ENCODE data around the gene PCDH17. TPM values are rescaled to one million over a fixed set of nuclear protein-coding genes. Genes with fewer than 3 reads are reported as not detected.

PCDH17 gene
- total RNA-seq, 4 donors from 2014 or later, result 2.1 to 10.1 (median 5.2) TPM

DNA sequence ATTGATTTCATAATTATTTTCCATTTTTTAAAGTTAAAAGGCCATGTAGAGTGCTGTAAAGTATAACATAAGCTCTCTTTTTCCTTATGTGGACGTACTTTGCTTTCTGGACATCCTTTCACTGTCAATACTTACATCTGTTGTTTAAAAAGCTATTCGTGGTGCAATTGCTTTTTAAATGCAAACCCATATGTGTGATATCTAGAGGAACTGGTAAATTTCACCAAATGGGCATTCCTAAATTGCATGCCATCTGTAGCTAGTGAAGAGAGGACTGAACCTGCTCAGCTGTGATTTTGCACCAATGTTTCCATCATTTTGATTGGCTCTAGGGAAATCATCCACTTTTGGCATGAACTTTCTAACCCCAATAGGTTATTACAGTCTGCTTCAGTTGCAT is 129.4 kb downstream of the PCDH17 start:
- no peak for DNase-seq (ENCODE audit: low spot score)
- TF ChIP-seq, protein P1, sequence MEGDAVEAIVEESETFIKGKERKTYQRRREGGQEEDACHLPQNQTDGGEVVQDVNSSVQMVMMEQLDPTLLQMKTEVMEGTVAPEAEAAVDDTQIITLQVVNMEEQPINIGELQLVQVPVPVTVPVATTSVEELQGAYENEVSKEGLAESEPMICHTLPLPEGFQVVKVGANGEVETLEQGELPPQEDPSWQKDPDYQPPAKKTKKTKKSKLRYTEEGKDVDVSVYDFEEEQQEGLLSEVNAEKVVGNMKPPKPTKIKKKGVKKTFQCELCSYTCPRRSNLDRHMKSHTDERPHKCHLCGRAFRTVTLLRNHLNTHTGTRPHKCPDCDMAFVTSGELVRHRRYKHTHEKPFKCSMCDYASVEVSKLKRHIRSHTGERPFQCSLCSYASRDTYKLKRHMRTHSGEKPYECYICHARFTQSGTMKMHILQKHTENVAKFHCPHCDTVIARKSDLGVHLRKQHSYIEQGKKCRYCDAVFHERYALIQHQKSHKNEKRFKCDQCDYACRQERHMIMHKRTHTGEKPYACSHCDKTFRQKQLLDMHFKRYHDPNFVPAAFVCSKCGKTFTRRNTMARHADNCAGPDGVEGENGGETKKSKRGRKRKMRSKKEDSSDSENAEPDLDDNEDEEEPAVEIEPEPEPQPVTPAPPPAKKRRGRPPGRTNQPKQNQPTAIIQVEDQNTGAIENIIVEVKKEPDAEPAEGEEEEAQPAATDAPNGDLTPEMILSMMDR (IDR thresholded peaks at IDR 0.05), result no peak
- ATAC-seq (ENCODE audit: low FRiP score), result no peak

DNA sequence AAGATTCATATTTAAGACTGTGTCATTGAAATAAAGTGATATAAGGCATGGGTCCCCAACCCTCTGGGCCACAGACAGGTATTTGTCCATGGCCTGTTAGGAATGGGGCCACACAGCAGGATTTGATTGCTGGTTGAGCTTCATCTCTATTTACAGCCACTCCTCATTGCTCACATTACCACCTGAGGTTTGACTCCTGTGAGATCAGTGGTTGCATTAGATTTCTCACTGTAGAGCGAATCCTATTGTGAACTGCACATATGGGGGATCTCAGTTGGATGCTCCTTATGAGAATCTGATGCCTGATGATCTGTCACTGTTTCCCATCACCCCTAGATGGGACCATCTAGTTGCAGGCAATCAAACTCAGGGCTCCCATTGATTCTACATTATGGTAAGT is 132.1 kb downstream of the PCDH17 start:
- DNase-seq (ENCODE audit: low spot score) (no peak), ATAC-seq (ENCODE audit: low FRiP score) (no peak)
- TF ChIP-seq, protein P1 (IDR thresholded peaks at IDR 0.05), result no peak
